Stomach (tissue), 9 donors: ENCODE data around the gene ANKRD22. TPM values are rescaled to one million over a fixed set of nuclear protein-coding genes. Genes with fewer than 3 reads are reported as not detected.

Experiments
- DNase-seq, 2 donors: peaks; one replicate each; pipeline versions ENCODE4 v3.0.0 to v3.0.0-alpha.2; 2013 to 2019
- H3K27ac ChIP-seq, 5 donors: fragments of 200-600 bp in 4 of 5; sonication (generic) in 4 of 5; one replicate each; pipeline ENCODE4 v1.5.1; 2013 to 2019; ENCODE audit warnings: mild to moderate bottlenecking in 1 of 5, moderate library complexity in 1 of 5
- H3K27me3 ChIP-seq, 3 donors: fragments of 200-600 bp; sonication (generic); one replicate each; pipeline ENCODE4 v1.5.1; 2017 to 2019; ENCODE audit warnings: mixed run types in 1 of 3
- H3K36me3 ChIP-seq, 4 donors: fragments of 200-600 bp; sonication (generic); 1 replicate in 3 of 4; 2 replicates in 1 of 4; pipeline ENCODE4 v1.5.1; 2016 to 2019
- H3K4me1 ChIP-seq, 4 donors: fragments of 200-600 bp; sonication (generic); one replicate each; pipeline ENCODE4 v1.5.1; 2016 to 2019
- H3K4me3 ChIP-seq, 4 donors: fragments of 200-600 bp; sonication (generic) in 3 of 4; one replicate each; pipeline ENCODE4 v1.5.1; 2016 to 2019; ENCODE audit warnings: mild to moderate bottlenecking in 1 of 4
- H3K9me3 ChIP-seq, 4 donors: fragments of 200-600 bp; sonication (generic); one replicate each; pipeline ENCODE4 v1.5.1; 2016 to 2019
- EP300 ChIP-seq: sonication (generic); formaldehyde crosslinking; IDR thresholded peaks from one replicate; pipeline ENCODE4 v1.6.1; 2017; ENCODE audit warnings: antibody characterized with exemption
- POLR2A ChIP-seq, 4 donors: fragments of 450-650 bp; IDR thresholded peaks; one replicate each; pipeline ENCODE4 v1.6.1; 2016; ENCODE audit warnings: antibody characterized with exemption in 4 of 4, control low read depth in 2 of 4, mild to moderate bottlenecking in 1 of 4, moderate library complexity in 1 of 4
- POLR2AphosphoS5 ChIP-seq, 3 donors: sonication (generic); formaldehyde crosslinking; IDR thresholded peaks; one replicate each; pipeline ENCODE4 v1.6.1; 2016; ENCODE audit warnings: antibody characterized with exemption in 3 of 3
- WGBS, 5 donors: extraction: QIAGEN DNeasy Blood & Tissue Kit in 3 of 5; methylation state at CpG; one replicate each; pipeline versions ENCODE4 v1.1.5 to v1.1.7; 2013 to 2018; 5-methylcytosine and 5-hydroxymethylcytosine counted together
- intact Hi-C: fragments of 100-400 bp; cut with DNase I; formaldehyde crosslinking; loops from one replicate; pipeline ENCODE4 v1.15.1; 2023; ENCODE audit warnings: low total_unique reads
- polyA plus RNA-seq, 3 donors: library from polyadenylated mRNA; stranded (reverse); fragments of 200-250 nt; gene quantifications; one replicate each; pipeline ENCODE4 v1.2.3, GENCODE V29; 2013
- total RNA-seq, 5 donors: library from RNA; depleted of rRNA; stranded (reverse); fragments of >200 nt; gene quantifications; one replicate each; pipeline versions ENCODE4 v1.1.0 to v1.2.3, GENCODE V29; 2014 to 2016
- TF ChIP-seq, protein P1 (sequence below), 7 experiments: fragments of 450-650 bp in 4 of 7; fragments of 200-600 bp in 3 of 7; sonication (generic) in 3 of 7; IDR thresholded peaks; one replicate each; pipeline ENCODE4 v1.5.1; 2016 to 2019; ENCODE audit warnings: antibody characterized with exemption in 7 of 7, control low read depth in 2 of 7, mild to moderate bottlenecking in 1 of 7
- donor health status: healthy with polysubstance abuse.
- donor health status: Bipolar disorder and iron deficiency.
- donor health status: healthy.

Gene ANKRD22
- total and polyA plus RNA-seq, 8 donors = 6.4 to 63.9 (median 36.4) TPM

DNA sequence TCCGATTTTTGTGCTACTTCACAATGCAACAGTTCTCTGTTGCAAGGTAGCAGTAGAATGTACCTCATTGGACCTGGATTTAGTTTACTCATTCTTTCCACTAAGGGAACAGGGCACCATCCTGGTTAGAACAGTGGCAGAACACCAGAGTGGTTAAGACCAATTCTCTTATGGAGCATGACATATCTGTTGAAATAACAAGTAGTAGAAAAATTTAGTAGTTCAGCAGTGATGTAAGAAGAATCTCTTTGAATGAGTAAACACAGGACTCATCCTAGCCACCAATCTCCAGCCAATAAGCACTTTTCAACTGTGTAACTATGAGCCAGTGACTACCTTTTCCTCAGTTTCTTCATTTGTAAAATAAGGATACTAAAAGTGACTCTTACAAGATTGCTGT is 2.4 kb downstream of the ANKRD22 start:
- 47 to 70% (median 57%) methylated on average over 1 of the region's 1 CpG for WGBS, 5 donors

DNA sequence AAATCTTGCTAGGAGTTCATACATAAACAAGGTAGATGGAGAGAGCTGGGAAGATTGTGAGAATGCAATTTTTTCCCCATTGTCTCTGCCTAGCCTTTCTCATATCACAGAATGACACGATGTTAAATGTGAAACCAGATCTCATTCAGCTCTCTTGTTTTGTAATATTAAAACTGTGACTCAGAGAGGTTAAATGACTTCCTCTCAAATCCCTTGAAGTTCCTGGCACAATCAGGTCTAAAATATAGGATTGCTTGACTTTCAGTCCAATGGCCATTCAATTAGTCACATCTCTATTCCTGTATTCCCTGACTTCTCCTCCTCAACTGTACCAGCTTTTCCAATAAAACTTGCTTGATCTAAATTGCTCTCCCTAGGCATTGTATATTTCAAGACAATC is 3.1 kb downstream of the ANKRD22 start:
- TF ChIP-seq POLR2A (IDR thresholded peaks at IDR 0.05) = no peak
- peak in 1 of 3 donors; percentile 33 for TF ChIP-seq POLR2AphosphoS5 (IDR thresholded peaks at IDR 0.05)
- peak overlapping the region in 3 of 5 donors; percentile 40 to 86 (median 77) for H3K27ac ChIP-seq
- no peaks in the 10 kb centered on the region for H3K9me3 ChIP-seq
- peaks cover 7 to 54% (median 14%) of the 10 kb centered on the region in 4 donors for H3K4me1 ChIP-seq
- no peaks in the 10 kb centered on the region for H3K27me3 ChIP-seq
- peak in 1 of 2 donors; percentile 16 for DNase-seq
- intact Hi-C loops = no loop called here
- 0 to 9% (median 3%) methylated on average over 1 of the region's 1 CpG for WGBS, 5 donors
- H3K4me3 ChIP-seq = peak overlapping the region in 3 of 4 donors; percentile 34 to 55 (median 36)
- no peaks in the 10 kb centered on the region for H3K36me3 ChIP-seq

More for the DNA sequence above, 2.4 kb downstream of the ANKRD22 start:
- TF ChIP-seq POLR2AphosphoS5 (IDR thresholded peaks at IDR 0.05) (no peak), EP300 (no peak)
- TF ChIP-seq, protein P1, sequence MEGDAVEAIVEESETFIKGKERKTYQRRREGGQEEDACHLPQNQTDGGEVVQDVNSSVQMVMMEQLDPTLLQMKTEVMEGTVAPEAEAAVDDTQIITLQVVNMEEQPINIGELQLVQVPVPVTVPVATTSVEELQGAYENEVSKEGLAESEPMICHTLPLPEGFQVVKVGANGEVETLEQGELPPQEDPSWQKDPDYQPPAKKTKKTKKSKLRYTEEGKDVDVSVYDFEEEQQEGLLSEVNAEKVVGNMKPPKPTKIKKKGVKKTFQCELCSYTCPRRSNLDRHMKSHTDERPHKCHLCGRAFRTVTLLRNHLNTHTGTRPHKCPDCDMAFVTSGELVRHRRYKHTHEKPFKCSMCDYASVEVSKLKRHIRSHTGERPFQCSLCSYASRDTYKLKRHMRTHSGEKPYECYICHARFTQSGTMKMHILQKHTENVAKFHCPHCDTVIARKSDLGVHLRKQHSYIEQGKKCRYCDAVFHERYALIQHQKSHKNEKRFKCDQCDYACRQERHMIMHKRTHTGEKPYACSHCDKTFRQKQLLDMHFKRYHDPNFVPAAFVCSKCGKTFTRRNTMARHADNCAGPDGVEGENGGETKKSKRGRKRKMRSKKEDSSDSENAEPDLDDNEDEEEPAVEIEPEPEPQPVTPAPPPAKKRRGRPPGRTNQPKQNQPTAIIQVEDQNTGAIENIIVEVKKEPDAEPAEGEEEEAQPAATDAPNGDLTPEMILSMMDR (IDR thresholded peaks at IDR 0.05) = no peak
- Histone ChIP-seq H3K27me3 (no peaks in the 10 kb centered on the region), H3K27ac (peak overlapping the region in 4 of 5 donors; percentile 40 to 86 (median 76)), H3K4me1 (peaks cover 7 to 61% (median 19%) of the 10 kb centered on the region in 4 donors), H3K9me3 (no peaks in the 10 kb centered on the region), H3K4me3 (peak overlapping the region; percentile 33 to 55 (median 35)), H3K36me3 (no peaks in the 10 kb centered on the region)
- intact Hi-C loops = no loop called here
- no peak for DNase-seq

DNA sequence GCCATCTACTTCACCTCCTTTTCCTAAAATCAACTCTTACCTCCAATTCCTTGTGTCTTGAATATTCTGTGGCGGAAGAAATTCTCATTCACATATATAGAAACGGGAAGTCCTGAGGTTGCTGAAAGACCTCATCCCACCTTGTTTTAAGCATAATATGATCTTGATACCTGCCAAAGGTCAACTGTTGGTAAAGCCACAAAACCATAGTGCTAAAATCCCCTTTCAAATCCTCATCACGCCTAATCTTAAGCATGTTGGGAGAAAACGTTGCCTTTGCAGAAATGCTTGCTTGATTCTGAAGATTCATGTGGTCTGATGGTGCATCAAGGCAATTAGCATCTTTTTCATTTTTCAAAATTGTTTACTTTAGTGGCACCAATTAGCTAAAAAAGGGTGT is 8.5 kb downstream of the ANKRD22 start:
- no peaks in the 10 kb centered on the region for H3K36me3 ChIP-seq
- H3K27ac ChIP-seq = no peak overlapping the region
- intact Hi-C loops = no loop called here
- H3K4me3 ChIP-seq = no peak overlapping the region
- H3K9me3 ChIP-seq = no peaks in the 10 kb centered on the region
- TF ChIP-seq POLR2A (IDR thresholded peaks at IDR 0.05) (no peak), POLR2AphosphoS5 (IDR thresholded peaks at IDR 0.05) (no peak), EP300 (no peak)
- 88 to 93% (median 91%) methylated on average over 4 of the region's 4 CpGs for whole genome bisulfite sequencing, 5 donors
- no peak for DNase-seq
- no peaks in the 10 kb centered on the region for H3K27me3 ChIP-seq
- peaks cover 9 to 60% (median 29%) of the 10 kb centered on the region in 4 donors for H3K4me1 ChIP-seq

DNA sequence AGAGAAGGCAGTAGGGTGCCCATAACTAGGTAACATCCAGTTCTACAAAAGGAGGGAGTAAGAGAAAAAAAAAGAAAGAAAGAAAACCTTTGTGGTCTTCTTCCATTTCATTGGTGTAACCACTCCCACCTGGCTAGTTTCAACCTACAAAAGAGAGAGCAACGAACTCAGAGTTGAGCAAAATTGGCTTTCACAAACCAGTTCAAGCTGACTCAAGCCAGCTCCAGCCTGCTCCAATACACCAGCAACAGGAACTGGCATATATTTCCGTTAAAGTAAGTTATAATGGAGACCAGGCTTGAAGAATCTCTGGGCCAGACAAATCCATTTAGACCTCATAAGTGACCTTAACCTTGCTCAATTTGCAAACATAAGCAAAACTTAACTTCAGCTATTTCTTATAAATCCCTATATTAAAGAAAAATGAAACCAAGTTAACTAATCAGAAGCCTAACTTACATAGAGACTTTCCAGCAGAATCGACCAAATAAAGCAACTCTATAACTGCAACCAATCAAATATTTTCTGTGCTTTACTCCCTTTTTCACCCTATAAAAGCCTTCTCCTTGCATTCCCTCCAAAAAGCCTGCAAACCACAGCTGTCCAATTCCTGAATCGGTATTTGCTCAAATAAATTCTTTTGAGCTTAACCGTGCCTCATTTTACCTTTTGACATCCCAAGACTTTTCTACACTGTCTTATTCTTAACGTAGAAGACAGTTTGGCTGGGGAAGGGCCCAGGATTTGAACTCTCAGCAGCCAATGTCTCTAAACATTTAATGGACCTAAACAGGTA is 10.1 kb downstream of the ANKRD22 start:
- H3K36me3 ChIP-seq = no peaks in the 10 kb centered on the region
- TF ChIP-seq POLR2AphosphoS5 (IDR thresholded peaks at IDR 0.05) (peak in 1 of 3 donors; percentile 42), POLR2A (IDR thresholded peaks at IDR 0.05) (no peak)
- DNase-seq = peak; percentile 51 to 52
- H3K27ac ChIP-seq = peak overlapping the region; percentile 67 to 88 (median 73)
- 62 to 72% (median 63%) methylated on average over 6 of the region's 6 CpGs for WGBS, 5 donors
- H3K9me3 ChIP-seq = no peaks in the 10 kb centered on the region
- peak overlapping the region in 1 of 4 donors; percentile 20 for H3K4me3 ChIP-seq
- no peaks in the 10 kb centered on the region for H3K27me3 ChIP-seq
- H3K4me1 ChIP-seq = peaks cover 10 to 66% (median 27%) of the 10 kb centered on the region in 4 donors
- intact Hi-C loops = no loop called here

DNA sequence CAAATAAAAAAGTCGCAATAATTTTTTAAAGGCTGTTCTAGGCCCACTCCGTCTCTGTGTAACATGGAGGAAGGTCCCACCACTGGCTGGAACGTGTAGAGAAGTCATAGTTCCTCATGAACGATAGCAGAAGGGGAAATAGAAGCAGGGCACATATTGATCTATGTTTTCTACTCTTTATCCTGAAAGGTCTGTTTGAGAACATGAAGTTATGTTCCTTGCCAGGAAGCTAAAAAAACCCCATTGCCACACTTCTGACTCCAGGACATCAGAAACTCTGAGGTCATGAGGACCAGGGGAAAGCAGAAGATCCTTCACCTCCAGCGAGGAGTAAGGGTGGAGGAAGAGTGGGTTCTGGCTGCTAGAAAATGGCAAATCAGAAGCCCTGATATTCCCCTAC is 10.8 kb downstream of the ANKRD22 start:
- no peak for DNase-seq
- H3K9me3 ChIP-seq = no peaks in the 10 kb centered on the region
- intact Hi-C loops = no loop called here
- peak overlapping the region in 1 of 4 donors; percentile 10 for H3K4me3 ChIP-seq
- no peaks in the 10 kb centered on the region for H3K36me3 ChIP-seq
- TF ChIP-seq EP300 (no peak), POLR2AphosphoS5 (IDR thresholded peaks at IDR 0.05) (no peak), POLR2A (IDR thresholded peaks at IDR 0.05) (no peak)
- TF ChIP-seq, protein P1 (IDR thresholded peaks at IDR 0.05) = no peak
- WGBS, 5 donors = 57 to 72% (median 66%) methylated on average over 5 of the region's 5 CpGs
- H3K27me3 ChIP-seq = no peaks in the 10 kb centered on the region
- H3K27ac ChIP-seq = peak overlapping the region; percentile 67 to 88 (median 73)
- H3K4me1 ChIP-seq = peaks cover 15 to 67% (median 30%) of the 10 kb centered on the region in 4 donors
